HG03159 (cell line): ENCODE data around the gene FSD1L.
"Not testable (repeated sequence)": the region's sequence is repeated elsewhere in the genome, so short reads cannot be mapped to it uniquely, and the experiment has no call there.

ENCODE experiments used
- ATAC-seq: cut with Tn5 transposase; IDR thresholded peaks from one replicate; pipeline ENCODE4 v1.9.1; 2021; ENCODE audit warnings: mild to moderate bottlenecking, moderate library complexity; ENCODE audit not compliant: unreplicated experiment

Gene FSD1L

GRCh38 chr9:105483618-105484017, 35.8 kb downstream of the FSD1L start:
- ATAC-seq: no peak

- no peak for ATAC-seq
Observed at GRCh38 chr9:105484226-105484625, 36.4 kb downstream of the FSD1L start.

- no peak for ATAC-seq
Observed at GRCh38 chr9:105485131-105485530, 37.3 kb downstream of the FSD1L start.

GRCh38 chr9:105496826-105497225, 49.0 kb downstream of the FSD1L start:
- ATAC-seq: no peak

DNA sequence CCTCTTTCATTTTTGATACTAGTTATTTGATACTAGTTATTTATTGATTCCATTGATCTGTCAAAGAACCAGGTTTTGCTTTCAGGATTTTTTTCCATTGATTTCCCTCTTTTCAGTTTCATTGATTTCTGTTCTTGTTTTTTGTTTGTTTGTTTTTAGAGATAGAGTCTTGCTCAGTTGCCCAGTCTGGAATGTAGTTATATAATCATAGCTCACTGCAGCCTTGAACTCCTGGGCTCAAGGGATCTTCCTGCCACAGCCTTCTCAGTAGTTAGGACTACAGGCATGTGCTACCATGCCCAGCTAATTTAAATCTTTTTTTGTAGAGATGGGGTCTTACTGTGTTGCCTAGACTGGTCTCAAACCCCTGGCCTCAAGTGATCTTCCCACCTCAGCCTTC, 49.9 kb downstream of the FSD1L start:
- no peak for ATAC-seq

- peak; percentile 86 for ATAC-seq
Observed at GRCh38 chr9:105500108-105500766, 52.4 kb downstream of the FSD1L start.

DNA sequence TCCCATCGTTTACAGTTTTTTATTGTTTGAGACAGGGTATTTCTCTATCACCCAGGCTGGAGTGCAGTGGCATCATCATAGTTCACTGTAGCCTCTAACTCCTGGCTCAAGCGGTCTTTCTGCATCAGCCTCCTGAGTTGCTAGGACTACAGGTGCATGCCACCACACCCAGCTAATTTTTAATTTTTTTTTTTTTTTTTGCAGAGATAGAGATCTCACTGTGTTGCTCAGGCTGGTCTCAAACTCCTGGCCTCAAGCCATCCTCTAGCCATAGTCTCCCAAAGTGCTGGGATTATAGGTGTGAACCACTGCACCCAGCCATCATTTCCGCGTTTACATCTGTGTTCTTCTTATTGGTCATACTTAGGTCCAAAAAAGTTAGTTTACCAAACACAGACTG, 53.6 kb downstream of the FSD1L start:
- ATAC-seq: no peak

GRCh38 chr9:105502276-105502675, 54.4 kb downstream of the FSD1L start:
- ATAC-seq: no peak

DNA sequence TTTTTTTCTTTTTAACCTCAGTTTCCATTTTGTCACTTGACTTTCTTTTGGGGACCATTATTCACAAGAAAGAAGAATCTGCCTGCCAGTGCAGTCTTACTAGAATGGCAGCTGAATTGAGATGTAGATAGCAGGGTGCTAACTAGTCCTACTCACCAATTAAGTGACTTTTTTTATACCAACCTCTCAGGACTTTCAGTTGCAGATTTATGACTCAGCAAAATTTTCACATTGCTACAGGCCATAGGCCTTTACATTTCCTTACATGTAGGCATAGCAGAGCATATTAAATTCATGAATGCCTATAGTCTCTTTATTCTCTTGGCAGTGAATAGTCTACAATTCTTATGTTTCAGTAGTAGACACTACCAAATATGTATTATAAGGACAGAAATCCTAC, 56.0 kb downstream of the FSD1L start:
- ATAC-seq: no peak

DNA sequence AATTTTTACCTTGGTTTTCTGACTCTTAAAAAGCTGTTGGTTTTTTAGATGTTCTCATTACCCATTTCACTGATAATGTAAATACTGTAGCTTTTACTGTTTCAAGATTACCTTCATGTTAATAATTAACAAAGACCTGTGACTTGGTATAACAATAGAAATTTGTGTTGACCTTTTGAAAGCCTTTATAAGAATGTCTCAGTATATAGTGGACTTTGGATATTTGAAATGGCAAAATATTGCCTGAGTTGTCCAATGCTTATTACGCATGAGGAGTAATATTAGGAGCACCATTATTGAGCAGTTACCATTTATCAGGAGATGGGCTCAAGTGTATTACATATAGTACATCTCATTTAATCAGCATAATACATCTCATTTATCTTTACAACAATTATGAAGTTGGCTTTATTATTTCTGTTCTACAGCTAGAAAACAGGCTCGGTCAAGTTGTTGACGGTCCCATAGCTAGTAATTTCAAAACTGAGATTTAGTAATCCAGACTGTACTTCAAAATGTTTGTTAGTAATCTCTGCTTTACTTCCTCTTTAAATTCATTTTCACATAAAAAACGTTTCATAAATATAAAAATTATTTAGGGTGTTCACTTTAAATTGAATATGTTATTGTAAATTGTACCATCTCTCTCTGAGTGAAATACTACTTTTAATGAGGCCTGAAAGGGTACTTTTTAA, 59.4 kb downstream of the FSD1L start:
- ATAC-seq: no peak

- ATAC-seq: no peak
Observed at GRCh38 chr9:105508530-105508929, 60.7 kb downstream of the FSD1L start.

- peak; percentile 81 for ATAC-seq
Observed at GRCh38 chr9:105510024-105510423, 62.2 kb downstream of the FSD1L start.

DNA sequence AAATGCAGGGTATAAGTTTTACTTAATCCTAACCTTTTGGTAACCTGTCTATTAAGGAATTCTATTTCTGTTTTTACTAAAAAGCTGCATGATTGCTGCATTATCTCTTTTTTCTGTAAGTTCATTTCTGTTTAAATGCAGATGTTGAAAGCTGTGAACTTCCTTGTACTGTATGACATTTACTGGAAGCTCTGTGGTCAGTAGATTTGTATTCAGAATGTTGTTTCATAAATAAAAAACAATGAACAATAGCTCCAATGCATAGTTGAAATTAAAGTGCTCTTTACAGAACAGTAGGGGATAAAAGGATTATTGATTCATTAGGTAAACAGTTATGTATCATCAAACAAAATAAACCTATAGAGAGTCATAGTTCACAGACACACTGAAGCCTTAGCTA, 63.6 kb downstream of the FSD1L start:
- no peak for ATAC-seq

GRCh38 chr9:105515811-105516413, 68.1 kb downstream of the FSD1L start:
- no peak for ATAC-seq

GRCh38 chr9:105519710-105520369, 72.0 kb downstream of the FSD1L start:
- peak; percentile 68 for ATAC-seq

- ATAC-seq: not testable (repeated sequence)
Observed at GRCh38 chr9:105520992-105521391, 73.2 kb downstream of the FSD1L start.

DNA sequence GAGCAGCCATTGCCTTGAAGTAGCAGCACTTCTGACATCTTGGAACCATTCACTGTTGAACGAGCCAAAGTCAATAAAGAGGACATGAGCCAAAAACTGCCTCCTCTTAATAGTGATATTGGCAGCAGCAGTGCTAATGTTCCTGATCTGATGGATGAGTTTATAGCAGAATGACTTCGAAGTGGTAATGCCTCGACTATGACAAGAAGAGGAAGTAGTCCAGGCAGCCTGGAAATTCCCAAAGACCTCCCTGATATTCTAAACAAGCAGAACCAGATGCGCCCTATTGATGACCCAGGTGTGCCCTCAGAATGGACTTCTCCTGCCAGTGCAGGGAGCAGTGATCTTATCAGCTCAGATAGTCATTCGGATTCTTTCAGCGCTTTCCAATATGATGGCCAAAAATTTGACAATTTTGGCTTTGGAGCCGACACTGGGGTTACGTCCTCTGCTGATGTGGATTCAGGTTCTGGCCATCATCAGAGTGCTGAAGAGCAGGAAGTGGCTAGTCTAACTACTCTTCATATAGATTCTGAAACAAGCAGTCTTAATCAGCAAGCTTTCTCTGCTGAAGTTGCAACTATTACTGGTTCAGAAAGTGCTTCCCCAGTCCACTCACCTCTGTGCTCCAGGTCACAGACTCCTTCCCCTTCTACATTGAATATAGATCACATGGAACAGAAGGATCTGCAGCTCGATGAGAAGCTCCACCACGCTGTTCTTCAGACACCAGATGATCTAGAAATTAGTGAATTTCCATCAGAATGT, 75.0 kb downstream of the FSD1L start:
- peak; percentile 68 for ATAC-seq

GRCh38 chr9:105531530-105531929, 83.7 kb downstream of the FSD1L start:
- no peak for ATAC-seq

- ATAC-seq: no peak
Observed at GRCh38 chr9:105535920-105536668, 88.3 kb downstream of the FSD1L start.

DNA sequence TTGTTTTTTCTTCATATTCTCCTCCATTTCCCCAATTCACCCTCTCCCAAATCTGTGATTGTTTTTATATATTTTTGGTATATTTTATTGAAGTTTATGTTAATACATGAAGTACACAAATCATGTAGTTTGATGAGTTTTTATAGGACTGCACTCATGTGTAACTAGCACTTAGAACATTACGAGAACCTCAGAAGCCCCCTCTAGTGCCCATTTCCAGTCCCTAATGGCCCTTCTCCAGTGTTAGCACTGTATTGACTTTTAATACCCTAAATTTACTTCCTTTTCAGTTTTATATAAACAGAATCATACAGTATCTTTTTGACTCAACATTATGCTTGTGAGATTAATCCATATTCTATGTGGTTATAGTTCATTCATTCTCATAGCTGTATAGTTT, 91.6 kb downstream of the FSD1L start:
- no peak for ATAC-seq
